ENCODE results near the gene PABPN1.

GRCh38 chr14:23371865-23372264, 50.6 kb downstream of the PABPN1 start:
- no peak for TF ChIP-seq CTCF (IDR thresholded peaks at IDR 0.05; ENCODE audit: borderline replicate concordance, extremely low read depth, low read length, poor library complexity, severe bottlenecking)
- TF ChIP-seq EZH2 (IDR thresholded peaks at IDR 0.05; ENCODE audit: borderline replicate concordance, low read depth, low read length, severe bottlenecking): no peak
